Pulmonary artery endothelial cell (primary cell): ENCODE results near the gene GAPVD1. TPM values are rescaled to one million over a fixed set of nuclear protein-coding genes. Genes with fewer than 3 reads are reported as not detected.
A peak's percentile ranks its signal among the peaks of the same experiment; 100 is the strongest.
"Not testable (repeated sequence)": the region's sequence is repeated elsewhere in the genome, so short reads cannot be mapped to it uniquely, and the experiment has no call there.

Source experiments
- DNase-seq: peaks from one replicate; pipeline ENCODE4 v3.0.0-alpha.2; 2011; ENCODE audit warnings: low read depth, low spot score
- total RNA-seq: library from RNA; depleted of rRNA; stranded (reverse); fragments of >200 nt; gene quantifications from 2 replicates; pipeline ENCODE4 v1.2.3, GENCODE V29; 2014

The GAPVD1 gene
- total RNA-seq: 49.3 and 74.3 TPM in 2 replicates

DNA sequence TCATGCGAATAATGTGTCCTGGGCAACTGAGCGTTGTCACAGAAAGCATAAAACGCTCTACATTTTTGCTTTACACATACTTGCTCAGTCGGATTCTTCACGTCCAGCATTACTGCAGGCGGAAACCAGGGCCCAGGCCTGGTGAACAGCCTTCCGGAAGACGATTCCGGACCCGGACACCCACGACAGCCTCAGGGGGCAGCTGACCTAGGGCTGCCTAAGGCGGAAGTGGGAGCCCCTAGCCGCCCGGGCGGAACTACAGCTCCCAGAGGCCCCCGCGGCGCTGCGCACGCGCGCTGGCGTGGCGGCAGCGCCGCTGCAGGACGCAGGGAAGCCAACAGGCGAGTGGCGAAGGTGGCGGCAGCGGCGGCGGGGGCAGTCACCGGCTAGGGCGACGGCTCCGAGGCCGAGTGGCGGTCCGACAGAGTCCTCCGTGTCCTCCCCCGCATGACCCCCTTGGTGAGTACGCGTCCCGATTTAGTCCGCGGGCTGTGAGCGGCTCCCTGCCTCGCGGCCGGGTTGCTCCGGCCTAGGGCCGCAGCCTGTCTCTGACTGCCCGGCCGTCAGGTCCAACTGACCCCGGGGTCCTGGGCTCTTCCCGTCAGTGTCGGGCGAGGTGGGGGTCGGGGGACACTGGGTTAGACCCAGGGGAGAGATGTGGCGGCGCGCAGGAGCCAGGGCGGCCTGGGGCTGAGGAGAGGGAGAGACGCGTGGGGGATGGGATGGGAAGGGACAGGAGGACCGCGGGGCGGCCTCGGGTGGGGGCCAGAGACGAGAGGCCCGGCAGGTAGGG lies at the start of gene GAPVD1:
Gene GAPVD1, plus strand, starts transcription at position 326 of the 793 bp plus-strand sequence. CDS start 37,096 bp downstream, outside the sequence.
- no peak for DNase-seq

GRCh38 chr9:125214186-125214585 lies 47.4 kb upstream of the GAPVD1 start:
- DNase-seq: no peak

GRCh38 chr9:125218621-125219020 lies 43.0 kb upstream of the GAPVD1 start:
- no peak for DNase-seq

GRCh38 chr9:125224858-125225257 lies 36.8 kb upstream of the GAPVD1 start:
- DNase-seq: not testable (repeated sequence)

DNA sequence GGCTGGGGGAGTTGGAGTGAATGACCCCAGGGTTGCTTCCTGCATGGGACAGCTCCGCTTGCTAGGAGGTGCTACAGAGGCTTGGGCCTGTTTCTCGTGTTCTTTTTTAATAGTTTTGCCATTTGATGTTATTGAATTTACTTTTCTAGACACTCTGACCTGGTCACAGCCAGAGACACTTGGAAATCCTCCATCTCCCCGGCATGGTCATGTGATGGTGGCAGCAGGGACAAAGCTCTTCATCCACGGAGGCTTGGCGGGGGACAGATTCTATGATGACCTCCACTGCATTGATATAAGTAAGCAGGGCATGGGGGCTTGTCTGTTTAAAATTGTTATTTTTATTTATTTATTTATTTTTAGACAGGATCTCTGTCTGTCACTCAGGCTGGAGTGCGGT lies 33.9 kb upstream of the GAPVD1 start:
- no peak for DNase-seq

- DNase-seq: peak; percentile 47
Observed at GRCh38 chr9:125233678-125234077, 27.9 kb upstream of the GAPVD1 start.

GRCh38 chr9:125234099-125234498 lies 27.5 kb upstream of the GAPVD1 start:
- DNase-seq: not testable (repeated sequence)

- DNase-seq: no peak
Observed at GRCh38 chr9:125235804-125236519, 25.7 kb upstream of the GAPVD1 start.

DNA sequence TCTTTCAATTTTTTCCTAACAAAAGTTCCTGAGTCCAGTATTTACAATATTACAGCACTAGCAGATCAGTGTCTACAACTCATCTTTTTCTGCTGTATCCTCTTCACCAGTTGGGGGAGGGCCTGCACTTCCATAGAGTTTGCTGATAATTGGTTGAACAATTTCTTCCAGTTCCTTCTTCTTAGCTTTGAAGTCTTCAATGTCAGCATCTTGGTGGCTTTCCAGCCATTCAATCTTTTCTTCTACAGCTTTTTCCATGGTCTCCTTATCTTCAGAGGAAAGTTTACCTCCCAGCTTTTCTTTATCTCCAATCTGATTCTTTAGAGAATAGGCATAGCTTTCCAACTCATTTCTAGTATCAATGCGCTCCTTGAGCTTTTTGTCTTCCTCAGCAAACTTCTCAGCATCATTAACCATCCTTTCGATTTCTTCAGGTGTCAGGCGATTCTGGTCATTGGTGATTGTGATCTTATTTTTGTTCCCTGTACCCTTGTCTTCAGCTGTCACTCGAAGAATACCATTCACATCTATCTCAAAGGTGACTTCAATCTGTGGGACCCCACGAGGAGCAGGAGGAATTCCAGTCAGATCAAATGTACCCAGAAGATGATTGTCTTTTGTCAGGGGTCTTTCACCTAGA lies 25.0 kb upstream of the GAPVD1 start:
- DNase-seq: not testable (repeated sequence)

GRCh38 chr9:125238127-125238914 lies 23.3 kb upstream of the GAPVD1 start:
- no peak for DNase-seq

DNA sequence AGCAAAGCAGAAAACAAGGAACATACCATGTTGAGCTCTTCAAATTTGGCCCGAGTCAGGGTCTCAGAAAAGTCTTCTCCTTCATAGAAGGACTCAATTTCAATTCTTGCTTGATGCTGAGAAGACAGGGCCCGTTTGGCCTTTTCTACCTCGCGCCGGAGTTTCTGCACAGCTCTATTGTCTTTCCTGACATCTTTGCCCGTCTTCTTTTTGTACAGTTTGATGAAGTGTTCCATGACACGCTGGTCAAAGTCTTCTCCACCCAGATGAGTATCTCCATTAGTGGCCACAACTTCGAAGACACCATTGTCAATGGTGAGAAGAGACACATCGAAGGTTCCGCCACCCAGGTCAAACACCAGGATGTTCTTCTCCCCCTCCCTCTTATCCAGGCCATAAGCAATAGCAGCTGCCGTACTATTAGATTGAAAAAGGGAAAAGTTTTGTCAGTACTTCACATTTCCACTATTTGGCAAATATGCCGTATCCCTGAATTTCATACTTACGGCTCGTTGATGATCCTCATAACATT lies 22.6 kb upstream of the GAPVD1 start:
- no peak for DNase-seq

GRCh38 chr9:125239631-125240597 lies 21.7 kb upstream of the GAPVD1 start:
- DNase-seq: no peak

DNA sequence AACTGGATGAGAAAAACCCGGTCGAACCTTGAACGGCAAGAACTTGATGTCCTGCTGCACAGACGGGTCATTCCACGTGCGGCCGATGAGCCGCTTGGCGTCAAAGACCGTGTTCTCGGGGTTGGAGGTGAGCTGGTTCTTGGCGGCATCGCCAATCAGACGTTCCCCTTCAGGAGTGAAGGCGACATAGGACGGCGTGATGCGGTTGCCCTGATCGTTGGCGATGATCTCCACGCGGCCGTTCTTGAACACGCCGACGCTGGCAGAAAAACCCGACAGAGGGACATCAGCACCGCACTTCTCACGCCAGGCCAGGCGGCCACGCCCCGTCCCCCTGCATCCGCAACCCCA lies 21.0 kb upstream of the GAPVD1 start:
- DNase-seq: no peak

DNA sequence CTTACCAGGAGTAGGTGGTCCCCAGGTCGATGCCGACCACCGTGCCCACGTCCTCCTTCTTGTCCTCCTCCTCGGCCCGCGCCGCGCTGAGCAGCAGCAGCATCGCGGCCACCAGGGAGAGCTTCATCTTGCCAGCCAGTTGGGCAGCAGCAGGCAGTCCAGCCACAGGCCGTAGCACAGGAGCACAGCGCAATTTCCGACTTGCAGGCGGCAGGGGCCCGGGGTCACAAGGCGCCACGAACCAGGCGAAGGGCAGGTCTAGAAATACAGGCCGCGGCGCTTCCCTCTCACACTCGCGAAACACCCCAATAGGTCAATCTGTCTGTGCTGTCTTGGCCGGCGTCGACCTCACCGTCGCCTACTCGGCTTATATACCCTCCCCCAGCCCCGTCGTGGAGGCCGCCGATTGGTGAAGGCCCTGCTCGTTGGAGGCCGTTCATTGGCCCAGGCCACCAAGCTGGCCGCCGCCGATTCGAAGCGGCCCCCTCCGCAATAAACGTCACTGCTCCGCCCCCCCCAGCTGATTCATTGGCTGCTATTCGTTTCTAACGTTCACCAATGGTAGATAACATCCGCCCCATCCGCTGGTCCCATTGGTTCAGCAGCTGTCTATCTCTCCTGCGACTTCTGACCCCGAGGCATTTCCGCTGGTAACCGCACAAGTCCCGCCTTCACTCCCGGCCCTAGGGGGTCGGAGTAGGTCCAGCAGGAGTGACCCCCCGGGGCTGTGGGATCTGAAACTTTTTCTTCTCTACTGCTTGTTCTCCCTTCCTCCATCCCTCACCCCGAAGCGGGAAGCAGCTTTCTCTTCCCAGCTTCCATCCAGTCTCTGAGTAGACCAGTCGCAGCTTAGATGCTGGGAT lies 20.4 kb upstream of the GAPVD1 start, which contains the start of gene HSPA5:
Gene HSPA5, minus strand, starts transcription at position 344 of the 863 bp plus-strand sequence. Its CDS starts 217 bp downstream, at position 127.
- DNase-seq: peak; percentile 99

DNA sequence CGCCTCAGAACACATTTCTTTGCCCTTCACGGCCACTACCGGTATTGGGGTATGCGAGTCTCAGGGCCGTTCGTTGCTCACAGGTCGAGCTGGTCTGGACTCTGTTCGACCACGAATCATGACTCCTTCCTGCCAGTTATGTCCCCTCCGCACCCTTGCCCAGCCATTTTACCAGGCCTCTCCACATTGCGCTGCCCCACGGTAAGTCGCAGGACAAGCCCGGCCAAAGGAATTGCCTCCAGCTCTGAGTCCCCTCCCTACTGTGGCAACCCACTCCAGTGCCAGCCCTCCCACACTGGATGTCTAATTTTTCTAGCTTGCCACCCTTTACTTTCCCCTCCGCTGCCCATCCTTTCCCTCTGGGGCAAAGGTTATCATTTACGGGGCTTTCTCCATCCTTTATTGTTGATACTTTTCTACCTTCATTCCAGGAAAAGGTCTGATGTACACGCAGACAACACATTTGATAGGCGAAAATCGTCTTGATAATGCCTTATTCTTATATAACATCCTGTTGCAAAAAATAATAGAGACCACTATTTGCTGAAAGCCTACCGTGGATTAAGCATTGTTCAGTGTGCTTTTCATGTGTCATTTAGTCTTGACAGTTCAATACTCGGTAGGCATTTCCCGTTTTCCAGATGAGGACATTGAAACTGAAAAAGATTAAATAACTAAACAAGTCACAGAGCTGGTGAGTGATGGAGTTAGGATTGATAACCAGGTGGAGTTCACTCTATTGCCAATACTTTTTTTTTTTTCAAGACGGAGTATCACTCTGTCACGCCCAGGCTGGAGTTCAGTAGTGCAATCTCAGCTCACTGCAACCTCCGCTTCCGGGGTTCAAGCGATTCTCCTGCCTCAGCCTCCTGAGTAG lies 19.5 kb upstream of the GAPVD1 start:
- no peak for DNase-seq

GRCh38 chr9:125243792-125244260 lies 17.8 kb upstream of the GAPVD1 start:
- DNase-seq: no peak

DNA sequence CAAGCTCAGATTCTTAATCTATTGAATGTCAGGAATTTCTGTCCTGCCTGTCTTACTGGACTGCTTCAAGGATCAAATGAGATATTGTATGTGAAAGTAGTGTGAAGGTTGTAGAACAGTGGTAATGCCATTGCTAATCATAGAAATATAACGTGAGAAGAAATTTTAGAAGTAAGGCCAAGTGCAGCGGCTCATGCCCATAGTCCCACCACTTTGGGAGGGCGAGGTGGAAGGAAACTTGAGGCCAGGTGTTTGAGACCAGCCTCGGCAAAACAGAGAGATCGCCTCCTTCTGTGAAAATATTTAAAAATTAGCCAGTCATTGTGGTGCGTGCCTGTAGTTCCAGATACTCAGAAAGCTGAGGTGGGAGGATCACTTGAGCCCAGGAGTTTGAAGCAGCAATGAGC lies 15.4 kb upstream of the GAPVD1 start:
- no peak for DNase-seq

- no peak for DNase-seq
Observed at GRCh38 chr9:125254231-125254630, 7.4 kb upstream of the GAPVD1 start.
